ENCODE data around the gene CPAMD8.

Gene CPAMD8

GRCh38 chr19:16872728-16873127 is 153.9 kb downstream of the CPAMD8 start:
- DNase-seq (ENCODE audit: low spot score) = no peak

DNA sequence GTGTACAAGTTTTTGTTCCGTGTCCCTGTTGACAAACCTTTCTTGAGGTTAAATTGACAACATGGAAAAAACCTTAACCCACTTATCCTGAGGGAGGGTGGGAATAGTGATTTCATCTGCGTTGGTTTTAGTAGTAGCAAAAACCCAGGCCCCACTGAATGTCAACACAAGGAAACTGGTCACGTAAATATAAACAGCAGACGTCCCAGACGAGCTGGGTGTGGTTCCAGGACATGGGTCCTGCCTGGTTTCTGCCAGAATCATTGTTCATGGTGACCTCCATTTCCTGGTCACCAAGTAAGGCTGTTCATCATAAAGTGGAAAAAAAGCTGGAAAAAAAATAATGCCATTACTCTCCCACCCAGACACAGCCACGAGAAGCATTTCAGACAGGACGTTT is 154.7 kb downstream of the CPAMD8 start:
- no peak for DNase-seq (ENCODE audit: low spot score)

- DNase-seq (ENCODE audit: low spot score) = no peak
Observed at GRCh38 chr19:16869331-16869972, 157.2 kb downstream of the CPAMD8 start.

DNA sequence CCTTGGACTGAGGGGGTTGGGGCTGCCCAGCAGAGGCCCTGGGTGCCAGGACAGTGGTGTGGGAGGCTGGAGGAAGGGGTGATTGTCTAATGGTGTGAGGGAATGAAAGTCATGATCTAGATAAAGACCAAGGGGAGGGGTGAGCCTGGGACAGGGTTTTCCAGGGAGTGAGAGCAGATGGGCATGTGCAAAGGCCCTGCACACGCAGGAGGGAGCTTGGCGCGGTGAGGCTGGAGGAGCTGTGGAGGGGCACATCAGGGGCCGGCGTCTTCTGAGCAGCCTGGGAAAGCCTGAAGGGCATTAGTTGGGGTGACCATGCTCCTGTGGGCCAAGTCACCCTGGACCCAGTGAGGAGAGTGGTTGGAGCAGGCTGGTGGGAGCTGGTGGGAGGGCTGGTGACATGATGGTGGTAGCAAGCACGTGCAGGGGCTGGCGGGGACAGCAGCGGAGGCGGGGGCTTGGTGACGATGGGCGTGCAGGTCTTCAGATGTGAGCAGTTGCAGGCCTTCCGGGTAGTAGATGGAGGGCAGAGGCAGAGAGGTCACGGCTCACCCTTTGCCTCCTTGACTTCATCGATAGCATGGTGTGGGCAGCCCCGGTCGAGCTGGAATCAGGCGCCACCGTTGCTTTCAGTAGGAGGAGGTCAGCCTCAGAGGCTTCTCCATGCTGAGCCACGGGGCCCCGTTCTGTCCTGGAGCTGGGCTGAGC is 158.0 kb downstream of the CPAMD8 start:
- DNase-seq (ENCODE audit: low spot score) = no peak

DNA sequence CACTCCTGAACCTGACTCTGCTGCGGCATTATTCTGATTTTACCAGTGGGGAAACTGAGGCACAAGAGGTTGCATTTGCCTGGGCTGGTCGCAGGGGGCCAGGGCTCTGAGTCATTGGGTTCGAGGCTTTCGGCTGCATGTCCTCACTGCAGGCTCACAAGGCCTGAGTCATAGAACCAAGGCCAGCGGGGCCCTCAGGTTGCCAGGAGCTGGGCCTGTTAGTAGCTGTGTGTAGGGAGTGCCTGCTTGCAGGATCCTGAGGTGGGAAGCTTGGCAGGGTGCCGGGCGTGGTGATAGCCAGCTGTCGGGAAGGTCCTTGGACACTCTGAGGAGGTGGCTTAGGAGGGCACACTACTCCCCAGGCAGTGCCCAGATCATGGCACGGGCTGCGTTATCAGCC is 159.4 kb downstream of the CPAMD8 start:
- DNase-seq (ENCODE audit: low spot score) = no peak

DNA sequence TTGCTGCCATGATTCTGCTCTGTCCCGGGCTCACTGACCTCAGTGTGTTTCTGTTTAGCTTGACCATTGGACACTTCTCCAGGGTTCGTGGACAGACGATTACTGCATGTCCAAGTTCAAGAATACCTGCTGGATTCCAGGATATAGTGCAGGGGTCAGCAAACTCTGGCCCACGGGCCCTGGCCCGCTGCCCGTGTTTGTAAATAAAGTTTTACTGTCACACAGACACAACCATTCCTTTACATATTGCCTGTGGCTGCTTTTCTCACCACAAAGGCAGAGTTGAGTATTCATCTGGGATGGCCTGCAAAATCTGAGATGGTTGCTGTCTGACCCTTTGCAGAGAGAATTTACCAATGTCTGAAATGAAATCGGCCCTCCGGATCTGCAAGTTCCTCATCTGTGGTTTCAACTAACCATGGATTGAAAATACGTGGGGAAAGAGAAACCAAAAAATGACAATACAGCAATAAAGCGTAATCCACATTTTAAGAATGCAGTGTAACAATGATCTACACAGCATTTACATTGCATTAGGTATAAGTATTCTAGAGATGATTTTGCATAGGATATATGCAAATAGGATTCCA is 163.7 kb downstream of the CPAMD8 start:
- no peak for DNase-seq (ENCODE audit: low spot score)

DNA sequence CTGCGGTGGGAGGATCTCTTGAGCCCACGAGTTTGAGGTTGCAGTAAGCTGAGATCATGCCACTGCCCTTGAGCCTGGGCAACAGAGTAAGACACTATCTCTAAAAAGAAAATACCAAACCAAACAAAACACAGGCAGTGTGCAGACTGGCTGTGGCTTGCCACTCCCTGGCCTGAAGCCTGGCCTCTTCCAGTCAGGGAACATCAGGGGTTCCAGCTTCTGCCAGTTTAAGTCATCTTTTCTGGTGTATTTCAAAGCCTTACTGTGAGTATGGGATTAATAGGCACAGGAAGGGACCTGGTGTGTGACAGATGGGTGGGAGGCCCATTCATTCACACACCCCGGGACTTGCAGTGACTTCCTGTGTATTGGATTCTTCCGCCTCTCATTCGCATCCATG is 164.8 kb downstream of the CPAMD8 start:
- DNase-seq (ENCODE audit: low spot score) = no peak

DNA sequence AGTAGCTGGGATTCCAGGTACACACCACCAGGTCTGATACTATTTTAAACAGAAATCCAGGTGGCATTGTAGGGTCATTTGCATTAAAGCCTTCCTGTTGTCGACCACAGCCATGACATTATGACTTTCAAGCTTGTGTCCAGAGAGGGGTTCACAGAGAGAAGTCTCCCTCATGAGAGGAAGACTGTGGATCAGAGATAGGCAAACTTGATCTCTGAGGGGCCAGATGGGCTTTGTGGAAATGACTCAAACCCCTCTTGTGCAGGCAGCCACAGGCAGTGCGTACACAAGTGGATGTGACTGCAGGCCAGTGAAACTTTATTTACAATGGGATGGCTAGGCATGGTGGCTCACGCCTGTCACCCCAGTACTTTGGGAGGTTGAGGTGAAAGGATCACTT is 165.6 kb downstream of the CPAMD8 start:
- no peak for DNase-seq (ENCODE audit: low spot score)

- DNase-seq (ENCODE audit: low spot score) = no peak
Observed at GRCh38 chr19:16860118-16860517, 166.5 kb downstream of the CPAMD8 start.

DNA sequence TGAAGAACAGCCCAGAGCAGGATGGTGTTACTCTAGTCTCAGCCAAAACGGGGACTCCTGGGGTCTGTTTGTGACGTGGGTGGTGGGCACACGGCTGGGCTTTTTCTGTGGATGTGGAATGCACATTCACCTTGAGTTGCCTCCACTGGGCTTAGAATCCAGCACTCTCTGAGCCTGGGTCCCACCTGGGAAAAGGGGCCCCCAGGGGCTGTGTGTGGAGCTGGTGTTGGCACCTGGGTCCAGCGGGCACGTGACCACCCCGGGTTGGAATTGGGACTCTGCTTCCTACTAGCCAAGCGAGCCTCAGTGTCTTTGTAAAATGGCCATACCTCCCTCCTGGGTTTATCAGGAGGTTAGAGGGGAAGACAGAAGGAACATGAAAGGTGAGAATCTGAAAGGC is 167.0 kb downstream of the CPAMD8 start:
- no peak for DNase-seq (ENCODE audit: low spot score)

- no peak for DNase-seq (ENCODE audit: low spot score)
Observed at GRCh38 chr19:16856091-16856490, 170.5 kb downstream of the CPAMD8 start.

DNA sequence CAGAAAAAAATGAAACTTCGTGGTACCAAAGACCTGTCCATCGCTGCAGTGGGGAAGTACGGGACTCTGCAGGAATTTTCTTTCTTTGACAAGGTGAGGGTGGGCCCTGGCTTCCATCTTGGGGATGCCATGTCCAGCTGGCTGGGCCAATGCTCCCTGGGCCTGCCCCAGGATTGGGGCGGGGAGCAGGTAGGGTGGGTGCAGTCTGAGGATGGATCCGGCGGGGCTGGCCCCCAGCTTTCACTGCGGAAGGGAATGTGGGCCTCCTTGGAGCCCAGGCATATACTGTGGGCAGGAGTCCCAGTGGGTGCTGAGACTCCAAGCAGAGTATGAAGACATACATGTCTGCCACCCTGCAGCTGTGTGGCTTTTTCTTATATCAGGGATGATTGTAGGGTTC is 173.5 kb downstream of the CPAMD8 start:
- no peak for DNase-seq (ENCODE audit: low spot score)

DNA sequence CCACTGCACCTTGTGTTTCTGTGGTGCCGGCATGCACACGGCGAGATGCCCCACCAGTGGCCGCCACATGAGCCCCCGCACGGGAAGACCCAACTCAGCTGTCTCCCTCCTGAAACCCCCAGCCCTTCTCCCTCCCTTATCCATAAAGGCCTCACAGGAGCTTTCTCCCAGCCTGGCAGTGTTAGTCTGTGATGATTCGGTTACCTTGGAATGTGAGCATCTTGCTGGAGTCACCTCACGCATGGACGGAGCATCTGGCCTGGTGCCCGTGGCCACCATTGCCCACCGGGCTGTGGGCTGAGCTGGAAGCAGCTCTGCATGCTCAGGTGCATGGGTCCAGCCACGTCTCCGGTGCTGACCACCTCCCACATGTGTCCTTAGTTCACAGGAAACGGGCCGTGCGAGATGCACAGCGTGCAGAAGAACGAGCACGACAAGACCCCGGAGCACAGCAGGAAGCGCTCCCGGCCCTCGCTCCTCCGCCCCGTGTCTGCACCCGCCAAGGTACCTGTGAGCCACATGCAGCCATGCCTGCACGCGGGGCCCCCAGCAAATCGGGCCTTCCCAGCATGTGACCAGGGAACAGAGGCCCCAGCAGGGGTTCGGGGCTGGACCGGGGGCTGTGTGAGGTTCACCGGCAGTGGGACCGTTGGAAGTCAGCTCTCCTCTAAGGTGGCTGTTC is 175.4 kb downstream of the CPAMD8 start:
- DNase-seq (ENCODE audit: low spot score) = no peak

GRCh38 chr19:16850133-16850532 is 176.5 kb downstream of the CPAMD8 start:
- DNase-seq (ENCODE audit: low spot score) = no peak

DNA sequence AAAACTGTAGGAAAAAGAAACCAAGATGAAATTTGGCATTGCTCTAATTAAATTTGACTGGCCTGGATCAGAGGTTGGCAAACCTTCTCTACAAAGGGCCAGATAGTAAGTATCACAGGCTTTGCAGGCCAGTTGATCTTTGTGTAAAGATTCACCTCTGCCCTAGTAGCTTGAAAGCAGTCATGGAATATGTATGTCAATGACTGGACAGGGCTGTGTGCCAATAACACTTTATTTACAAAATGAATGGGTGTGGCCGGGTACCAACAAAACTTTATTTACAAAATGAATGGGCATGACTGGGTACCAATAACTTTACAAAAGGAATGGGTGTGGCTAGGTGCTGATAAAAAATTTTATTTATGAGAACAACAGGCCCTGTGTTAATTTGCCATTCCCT is 177.4 kb downstream of the CPAMD8 start:
- DNase-seq (ENCODE audit: low spot score) = no peak

DNA sequence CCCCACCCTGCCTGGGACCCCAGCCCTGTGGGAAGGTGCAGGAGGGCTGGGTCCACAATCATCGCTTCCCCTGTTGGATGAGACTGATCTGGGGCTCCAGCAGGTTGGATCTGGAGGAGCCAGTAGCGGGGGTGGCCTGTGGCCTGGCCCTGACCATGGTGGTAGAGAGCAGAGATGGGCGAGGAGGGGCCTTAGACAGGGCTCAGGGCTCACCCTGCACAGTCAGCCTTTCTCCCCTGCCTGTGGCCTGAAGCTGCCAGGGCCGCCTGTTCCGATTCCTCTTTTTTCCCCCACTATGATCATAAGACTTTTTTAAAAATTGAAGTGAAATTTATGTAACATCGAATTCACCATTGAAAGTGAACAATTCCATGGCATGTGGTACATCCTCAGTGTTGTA is 179.2 kb downstream of the CPAMD8 start:
- no peak for DNase-seq (ENCODE audit: low spot score)

DNA sequence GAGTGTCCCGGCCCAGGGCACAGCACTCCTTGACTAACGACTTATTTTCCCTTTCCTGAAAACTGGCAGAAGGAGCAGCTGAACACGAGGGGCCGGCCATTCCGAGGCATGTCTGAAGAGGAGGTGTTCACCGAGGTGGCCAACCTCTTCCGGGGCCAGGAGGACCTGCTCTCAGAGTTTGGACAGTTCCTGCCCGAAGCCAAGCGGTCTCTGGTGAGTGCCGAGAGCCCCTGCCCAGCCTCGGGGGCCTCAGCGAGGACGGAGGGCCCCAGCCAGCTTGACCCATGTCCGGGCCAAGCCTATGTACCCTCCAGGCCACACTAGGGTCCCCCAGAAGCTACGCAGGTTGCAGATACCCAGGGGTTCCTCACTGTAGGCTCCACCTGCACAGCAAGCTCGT is 179.7 kb downstream of the CPAMD8 start:
- no peak for DNase-seq (ENCODE audit: low spot score)
